Transverse colon (tissue), 4 donors: ENCODE data around the gene ZNF711.

ENCODE experiments used
- POLR2A ChIP-seq: fragments of 450-650 bp; IDR thresholded peaks from one replicate; pipeline ENCODE4 v1.6.1; 2016; ENCODE audit warnings: antibody characterized with exemption, mild to moderate bottlenecking, moderate library complexity
- POLR2AphosphoS5 ChIP-seq, 3 donors: sonication (generic); formaldehyde crosslinking; IDR thresholded peaks; one replicate each; pipeline ENCODE4 v1.6.1; 2016; ENCODE audit warnings: antibody characterized with exemption in 3 of 3
- TF ChIP-seq, protein P1 (sequence below), 5 experiments: fragments of 200-600 bp in 3 of 5; fragments of 450-650 bp in 2 of 5; sonication (generic) in 3 of 5; IDR thresholded peaks; 1 replicate in 2 of 5; 2 replicates in 3 of 5; pipeline ENCODE4 v1.5.1; 2016 to 2017; ENCODE audit warnings: antibody characterized with exemption in 5 of 5, inconsistent platforms in 3 of 5, mild to moderate bottlenecking in 2 of 5, moderate library complexity in 1 of 5

DNA sequence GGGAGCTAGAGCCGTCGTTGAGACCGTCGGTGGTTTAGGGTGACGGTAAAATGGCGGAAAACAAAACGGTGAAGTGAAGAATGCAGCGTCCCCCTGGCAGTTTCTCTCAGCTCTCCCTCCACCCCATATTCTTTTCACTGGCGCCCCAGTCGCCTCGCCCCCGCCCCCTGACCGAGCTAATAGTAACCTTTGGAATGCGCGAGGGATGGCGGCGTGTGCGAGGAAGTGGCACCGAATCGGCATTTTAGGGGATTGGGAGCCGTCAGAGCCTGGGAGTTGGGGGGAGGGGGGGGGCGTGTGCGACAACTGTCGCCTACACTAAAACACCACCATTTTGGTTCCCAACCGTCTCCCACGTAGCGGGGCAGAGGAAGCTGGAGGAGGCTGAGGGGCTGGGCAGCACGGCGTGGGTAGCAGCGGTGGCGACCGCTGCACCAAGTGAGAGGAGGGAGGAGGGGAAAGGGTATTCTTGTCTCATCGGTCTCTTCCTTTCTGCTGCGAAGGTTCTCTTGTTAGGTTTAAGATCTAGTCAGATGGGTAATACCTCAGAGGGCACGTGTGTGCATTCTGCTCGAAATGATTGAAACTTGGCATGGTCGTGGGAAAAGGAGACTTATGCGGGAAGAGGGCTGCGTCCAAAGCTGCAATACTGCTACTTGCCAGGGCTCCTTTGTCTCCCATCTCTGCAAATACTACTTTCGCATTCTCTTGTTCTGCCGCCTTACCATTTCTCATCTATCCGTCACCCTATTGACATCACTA, 840 bp downstream of the ZNF711 start:
- TF ChIP-seq POLR2A (no peak), POLR2AphosphoS5 (IDR thresholded peaks at IDR 0.05) (no peak)
- TF ChIP-seq, protein P1, sequence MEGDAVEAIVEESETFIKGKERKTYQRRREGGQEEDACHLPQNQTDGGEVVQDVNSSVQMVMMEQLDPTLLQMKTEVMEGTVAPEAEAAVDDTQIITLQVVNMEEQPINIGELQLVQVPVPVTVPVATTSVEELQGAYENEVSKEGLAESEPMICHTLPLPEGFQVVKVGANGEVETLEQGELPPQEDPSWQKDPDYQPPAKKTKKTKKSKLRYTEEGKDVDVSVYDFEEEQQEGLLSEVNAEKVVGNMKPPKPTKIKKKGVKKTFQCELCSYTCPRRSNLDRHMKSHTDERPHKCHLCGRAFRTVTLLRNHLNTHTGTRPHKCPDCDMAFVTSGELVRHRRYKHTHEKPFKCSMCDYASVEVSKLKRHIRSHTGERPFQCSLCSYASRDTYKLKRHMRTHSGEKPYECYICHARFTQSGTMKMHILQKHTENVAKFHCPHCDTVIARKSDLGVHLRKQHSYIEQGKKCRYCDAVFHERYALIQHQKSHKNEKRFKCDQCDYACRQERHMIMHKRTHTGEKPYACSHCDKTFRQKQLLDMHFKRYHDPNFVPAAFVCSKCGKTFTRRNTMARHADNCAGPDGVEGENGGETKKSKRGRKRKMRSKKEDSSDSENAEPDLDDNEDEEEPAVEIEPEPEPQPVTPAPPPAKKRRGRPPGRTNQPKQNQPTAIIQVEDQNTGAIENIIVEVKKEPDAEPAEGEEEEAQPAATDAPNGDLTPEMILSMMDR (IDR thresholded peaks at IDR 0.05) = no peak
